SK-N-SH treated with all-trans-retinoic acid at 6 μM for 48 hours (cell line): Measurements from ENCODE around the gene FEN1.

ENCODE experiments used
- ATAC-seq: fragments of 200-7000 bp; cut with Tn5 transposase; 3 replicates; pipeline ENCODE4 v1.9.1; 2020; ENCODE audit warnings: mild to moderate bottlenecking, moderate library complexity
- ARNTL ChIP-seq: fragments of 450-650 bp; formaldehyde crosslinking; IDR thresholded peaks from 2 replicates; pipeline ENCODE4 v1.5.0; 2020; ENCODE audit warnings: low read depth, mild to moderate bottlenecking, moderate library complexity, borderline replicate concordance
- CSDC2 ChIP-seq: fragments of 250-450 bp; sonication (Bioruptor Pico); IDR thresholded peaks from 2 replicates; pipeline ENCODE4 v1.5.0; 2020; ENCODE audit warnings: mild to moderate bottlenecking, moderate library complexity
- GLIS3 ChIP-seq: fragments of 250-450 bp; sonication (Bioruptor Pico); IDR thresholded peaks from 2 replicates; pipeline ENCODE4 v1.5.0; 2020; ENCODE audit warnings: mild to moderate bottlenecking, moderate library complexity
- OSR1 ChIP-seq: fragments of 250-450 bp; sonication (Bioruptor Pico); IDR thresholded peaks from 2 replicates; pipeline ENCODE4 v1.8.0; 2022; ENCODE audit warnings: moderate library complexity, mild to moderate bottlenecking, inconsistent platforms
- PPARA ChIP-seq: fragments of 250-450 bp; sonication (Bioruptor Pico); IDR thresholded peaks from 2 replicates; pipeline ENCODE4 v1.5.0; 2020; ENCODE audit warnings: mild to moderate bottlenecking, borderline replicate concordance
- RARB ChIP-seq: fragments of 250-450 bp; sonication (Bioruptor Pico); IDR thresholded peaks from 2 replicates; pipeline ENCODE4 v1.8.0; 2021; ENCODE audit warnings: mild to moderate bottlenecking, moderate library complexity
- SNAI2 ChIP-seq: fragments of 250-450 bp; sonication (Bioruptor Pico); IDR thresholded peaks from 2 replicates; pipeline ENCODE4 v1.5.0; 2020; ENCODE audit warnings: mild to moderate bottlenecking, moderate library complexity
- TCF4 ChIP-seq: fragments of 250-450 bp; sonication (Bioruptor Pico); IDR thresholded peaks from 2 replicates; pipeline ENCODE4 v1.8.0; 2021; ENCODE audit warnings: mild to moderate bottlenecking, moderate library complexity, borderline replicate concordance
- ZC3H10 ChIP-seq: fragments of 250-450 bp; sonication (Bioruptor Pico); IDR thresholded peaks from 2 replicates; pipeline ENCODE4 v1.5.1; 2021; ENCODE audit warnings: mild to moderate bottlenecking, moderate library complexity
- ZFP3 ChIP-seq: fragments of 250-450 bp; sonication (Bioruptor Pico); IDR thresholded peaks from 2 replicates; pipeline ENCODE4 v1.5.0; 2020; ENCODE audit warnings: mild to moderate bottlenecking, moderate library complexity
- ZNF565 ChIP-seq: fragments of 450-650 bp; formaldehyde crosslinking; conservative IDR thresholded peaks from 2 replicates; pipeline ENCODE4 v1.5.0; 2020; ENCODE audit warnings: low read depth, mild to moderate bottlenecking, moderate library complexity
- ZNF8 ChIP-seq: fragments of 450-650 bp; formaldehyde crosslinking; IDR thresholded peaks from 2 replicates; pipeline ENCODE4 v1.5.0; 2020; ENCODE audit warnings: mild to moderate bottlenecking, moderate library complexity
- TF ChIP-seq, protein P1 (sequence below): fragments of 250-450 bp; sonication (Bioruptor Pico); IDR thresholded peaks from 2 replicates; pipeline ENCODE4 v1.5.0; 2020; ENCODE audit warnings: mild to moderate bottlenecking, moderate library complexity
- TF ChIP-seq, protein P2 (sequence below): fragments of 250-450 bp; sonication (Bioruptor Pico); IDR thresholded peaks from 2 replicates; pipeline ENCODE4 v1.5.1; 2021; ENCODE audit warnings: mild to moderate bottlenecking, moderate library complexity
- TF ChIP-seq, protein P3 (sequence below): fragments of 250-450 bp; sonication (Bioruptor Pico); IDR thresholded peaks from 2 replicates; pipeline ENCODE4 v1.8.0; 2020; ENCODE audit warnings: mild to moderate bottlenecking, moderate library complexity, borderline replicate concordance
- TF ChIP-seq, protein P4 (sequence below): fragments of 250-450 bp; sonication (Bioruptor Pico); IDR thresholded peaks from 2 replicates; pipeline ENCODE4 v1.8.0; 2021; ENCODE audit warnings: low read depth, mild to moderate bottlenecking, moderate library complexity, borderline replicate concordance

FEN1 gene

DNA sequence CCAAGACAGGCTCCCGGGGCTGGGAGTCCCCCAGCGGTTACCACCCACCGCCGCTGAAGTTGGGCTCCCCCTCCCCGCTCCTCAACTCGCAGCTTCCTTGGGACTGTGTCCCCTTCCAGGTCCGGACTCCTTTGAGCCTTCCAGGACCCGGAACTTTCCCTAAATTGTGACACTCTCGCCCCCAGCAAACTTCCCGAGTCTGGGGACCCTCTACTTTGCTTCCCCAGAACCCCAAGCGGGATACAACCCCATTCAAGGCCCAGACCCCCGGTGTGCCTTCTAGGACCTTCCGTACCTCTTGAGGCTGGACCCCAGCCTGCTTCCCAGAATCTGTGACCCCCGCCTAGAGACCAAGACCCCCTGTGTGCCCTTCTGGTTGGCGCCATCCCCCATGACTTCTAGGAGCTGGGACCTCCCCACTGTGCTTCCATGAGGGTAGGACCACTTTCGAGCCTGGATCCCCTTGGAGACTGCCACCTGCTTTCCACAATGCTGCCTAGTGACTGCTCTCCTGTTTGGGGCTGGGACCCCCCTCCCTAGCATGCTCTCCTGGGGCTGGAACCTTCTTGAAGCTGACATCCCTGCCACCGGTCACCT lies 39.7 kb upstream of the FEN1 start (continued):
- TF ChIP-seq, protein P1, sequence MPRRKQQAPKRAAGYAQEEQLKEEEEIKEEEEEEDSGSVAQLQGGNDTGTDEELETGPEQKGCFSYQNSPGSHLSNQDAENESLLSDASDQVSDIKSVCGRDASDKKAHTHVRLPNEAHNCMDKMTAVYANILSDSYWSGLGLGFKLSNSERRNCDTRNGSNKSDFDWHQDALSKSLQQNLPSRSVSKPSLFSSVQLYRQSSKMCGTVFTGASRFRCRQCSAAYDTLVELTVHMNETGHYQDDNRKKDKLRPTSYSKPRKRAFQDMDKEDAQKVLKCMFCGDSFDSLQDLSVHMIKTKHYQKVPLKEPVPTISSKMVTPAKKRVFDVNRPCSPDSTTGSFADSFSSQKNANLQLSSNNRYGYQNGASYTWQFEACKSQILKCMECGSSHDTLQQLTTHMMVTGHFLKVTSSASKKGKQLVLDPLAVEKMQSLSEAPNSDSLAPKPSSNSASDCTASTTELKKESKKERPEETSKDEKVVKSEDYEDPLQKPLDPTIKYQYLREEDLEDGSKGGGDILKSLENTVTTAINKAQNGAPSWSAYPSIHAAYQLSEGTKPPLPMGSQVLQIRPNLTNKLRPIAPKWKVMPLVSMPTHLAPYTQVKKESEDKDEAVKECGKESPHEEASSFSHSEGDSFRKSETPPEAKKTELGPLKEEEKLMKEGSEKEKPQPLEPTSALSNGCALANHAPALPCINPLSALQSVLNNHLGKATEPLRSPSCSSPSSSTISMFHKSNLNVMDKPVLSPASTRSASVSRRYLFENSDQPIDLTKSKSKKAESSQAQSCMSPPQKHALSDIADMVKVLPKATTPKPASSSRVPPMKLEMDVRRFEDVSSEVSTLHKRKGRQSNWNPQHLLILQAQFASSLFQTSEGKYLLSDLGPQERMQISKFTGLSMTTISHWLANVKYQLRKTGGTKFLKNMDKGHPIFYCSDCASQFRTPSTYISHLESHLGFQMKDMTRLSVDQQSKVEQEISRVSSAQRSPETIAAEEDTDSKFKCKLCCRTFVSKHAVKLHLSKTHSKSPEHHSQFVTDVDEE (CRISPR knock-in tag) = no peak

DNA sequence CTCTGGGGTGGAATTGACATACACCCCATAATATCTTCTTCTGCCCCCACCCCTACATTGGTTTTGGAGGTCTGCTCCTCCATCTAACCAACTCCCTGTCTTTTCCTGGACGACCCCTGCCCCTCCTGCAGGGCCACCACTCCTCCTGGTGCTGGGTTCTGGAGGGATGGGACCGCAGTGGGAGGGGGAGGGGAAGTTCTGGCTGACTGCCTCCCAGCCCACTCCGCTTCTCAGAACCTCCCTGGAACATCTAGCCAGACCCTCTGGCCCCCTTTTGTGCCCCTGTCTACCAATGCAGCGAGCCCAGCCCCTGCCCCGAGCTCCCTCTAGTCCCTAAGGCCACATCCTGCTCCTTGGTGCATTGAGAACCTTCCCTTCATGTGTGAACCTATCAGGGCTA lies 39.0 kb upstream of the FEN1 start:
- ATAC-seq = no peak
- TF ChIP-seq ZNF8 = no peak
- no peak for TF ChIP-seq PPARA (CRISPR knock-in tag)
- TF ChIP-seq, protein P2, sequence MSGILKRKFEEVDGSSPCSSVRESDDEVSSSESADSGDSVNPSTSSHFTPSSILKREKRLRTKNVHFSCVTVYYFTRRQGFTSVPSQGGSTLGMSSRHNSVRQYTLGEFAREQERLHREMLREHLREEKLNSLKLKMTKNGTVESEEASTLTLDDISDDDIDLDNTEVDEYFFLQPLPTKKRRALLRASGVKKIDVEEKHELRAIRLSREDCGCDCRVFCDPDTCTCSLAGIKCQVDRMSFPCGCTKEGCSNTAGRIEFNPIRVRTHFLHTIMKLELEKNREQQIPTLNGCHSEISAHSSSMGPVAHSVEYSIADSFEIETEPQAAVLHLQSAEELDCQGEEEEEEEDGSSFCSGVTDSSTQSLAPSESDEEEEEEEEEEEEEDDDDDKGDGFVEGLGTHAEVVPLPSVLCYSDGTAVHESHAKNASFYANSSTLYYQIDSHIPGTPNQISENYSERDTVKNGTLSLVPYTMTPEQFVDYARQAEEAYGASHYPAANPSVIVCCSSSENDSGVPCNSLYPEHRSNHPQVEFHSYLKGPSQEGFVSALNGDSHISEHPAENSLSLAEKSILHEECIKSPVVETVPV (CRISPR knock-in tag) = no peak
- TF ChIP-seq RARB (CRISPR knock-in tag) = no peak
- no peak for TF ChIP-seq ARNTL (CRISPR knock-in tag)
- TF ChIP-seq, protein P3, sequence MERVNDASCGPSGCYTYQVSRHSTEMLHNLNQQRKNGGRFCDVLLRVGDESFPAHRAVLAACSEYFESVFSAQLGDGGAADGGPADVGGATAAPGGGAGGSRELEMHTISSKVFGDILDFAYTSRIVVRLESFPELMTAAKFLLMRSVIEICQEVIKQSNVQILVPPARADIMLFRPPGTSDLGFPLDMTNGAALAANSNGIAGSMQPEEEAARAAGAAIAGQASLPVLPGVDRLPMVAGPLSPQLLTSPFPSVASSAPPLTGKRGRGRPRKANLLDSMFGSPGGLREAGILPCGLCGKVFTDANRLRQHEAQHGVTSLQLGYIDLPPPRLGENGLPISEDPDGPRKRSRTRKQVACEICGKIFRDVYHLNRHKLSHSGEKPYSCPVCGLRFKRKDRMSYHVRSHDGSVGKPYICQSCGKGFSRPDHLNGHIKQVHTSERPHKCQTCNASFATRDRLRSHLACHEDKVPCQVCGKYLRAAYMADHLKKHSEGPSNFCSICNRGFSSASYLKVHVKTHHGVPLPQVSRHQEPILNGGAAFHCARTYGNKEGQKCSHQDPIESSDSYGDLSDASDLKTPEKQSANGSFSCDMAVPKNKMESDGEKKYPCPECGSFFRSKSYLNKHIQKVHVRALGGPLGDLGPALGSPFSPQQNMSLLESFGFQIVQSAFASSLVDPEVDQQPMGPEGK = no peak
- TF ChIP-seq ZC3H10 (CRISPR knock-in tag) = no peak
- no peak for TF ChIP-seq CSDC2 (CRISPR knock-in tag)
- TF ChIP-seq TCF4 (CRISPR knock-in tag) = no peak
- TF ChIP-seq, protein P1 (CRISPR knock-in tag) = no peak

DNA sequence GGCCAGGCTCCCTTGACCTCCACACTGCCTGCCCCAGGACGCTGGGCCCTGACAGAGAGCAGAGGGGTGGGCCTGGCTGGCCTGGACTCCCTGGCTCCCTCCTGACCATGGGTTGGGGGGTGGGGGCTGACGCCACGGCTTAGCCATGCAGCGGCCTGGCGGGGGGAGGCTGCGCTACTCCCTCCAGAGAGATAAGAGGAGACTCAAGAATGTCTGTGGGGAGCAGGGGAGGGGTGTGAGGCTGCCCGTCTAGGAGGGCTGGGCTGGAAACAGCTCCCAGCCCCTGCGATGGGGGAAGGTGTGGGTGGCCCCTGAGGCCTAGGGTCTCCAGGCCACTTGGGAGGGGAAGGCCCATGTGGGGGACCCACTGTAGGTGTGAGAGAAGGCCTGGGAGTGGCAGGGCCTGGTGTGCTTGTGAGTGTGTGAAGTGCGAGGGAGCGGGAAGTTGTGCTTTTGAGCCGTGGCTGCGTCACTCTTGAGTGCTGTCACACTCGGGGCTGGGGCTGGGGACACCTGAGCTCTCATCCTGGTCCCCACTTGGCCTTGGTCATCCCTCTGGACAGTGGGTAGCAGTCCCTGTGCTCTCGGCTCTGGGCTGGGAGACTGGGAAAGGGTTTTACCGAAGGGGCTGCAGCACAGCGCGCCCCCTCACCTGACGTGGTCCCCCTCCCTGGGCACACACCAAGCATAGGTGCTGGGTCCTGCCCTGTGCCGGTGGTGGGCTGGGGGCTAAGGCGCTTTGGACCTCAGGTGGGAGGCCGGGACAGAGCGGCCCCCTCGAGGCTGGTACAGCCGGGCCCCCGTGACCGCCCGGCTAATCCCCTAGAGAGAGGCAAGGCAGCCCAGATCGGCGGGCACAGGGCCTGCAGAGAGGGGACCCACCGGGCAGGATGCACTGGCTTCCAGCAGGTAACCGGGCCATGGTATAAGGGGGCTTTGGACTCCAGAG lies 37.9 kb upstream of the FEN1 start:
- no peak for ATAC-seq
- TF ChIP-seq, protein P3 = no peak
- TF ChIP-seq ZFP3 (CRISPR knock-in tag) (no peak), PPARA (CRISPR knock-in tag) (no peak), ZNF565 (no peak), RARB (CRISPR knock-in tag) (no peak), ZC3H10 (CRISPR knock-in tag) (no peak), OSR1 (CRISPR knock-in tag) (no peak), CSDC2 (CRISPR knock-in tag) (no peak), SNAI2 (CRISPR knock-in tag) (no peak), ZNF8 (no peak), GLIS3 (no peak), TCF4 (CRISPR knock-in tag) (no peak)
- TF ChIP-seq, protein P2 (CRISPR knock-in tag) = no peak
- TF ChIP-seq, protein P1 (CRISPR knock-in tag) = no peak
- TF ChIP-seq, protein P4, sequence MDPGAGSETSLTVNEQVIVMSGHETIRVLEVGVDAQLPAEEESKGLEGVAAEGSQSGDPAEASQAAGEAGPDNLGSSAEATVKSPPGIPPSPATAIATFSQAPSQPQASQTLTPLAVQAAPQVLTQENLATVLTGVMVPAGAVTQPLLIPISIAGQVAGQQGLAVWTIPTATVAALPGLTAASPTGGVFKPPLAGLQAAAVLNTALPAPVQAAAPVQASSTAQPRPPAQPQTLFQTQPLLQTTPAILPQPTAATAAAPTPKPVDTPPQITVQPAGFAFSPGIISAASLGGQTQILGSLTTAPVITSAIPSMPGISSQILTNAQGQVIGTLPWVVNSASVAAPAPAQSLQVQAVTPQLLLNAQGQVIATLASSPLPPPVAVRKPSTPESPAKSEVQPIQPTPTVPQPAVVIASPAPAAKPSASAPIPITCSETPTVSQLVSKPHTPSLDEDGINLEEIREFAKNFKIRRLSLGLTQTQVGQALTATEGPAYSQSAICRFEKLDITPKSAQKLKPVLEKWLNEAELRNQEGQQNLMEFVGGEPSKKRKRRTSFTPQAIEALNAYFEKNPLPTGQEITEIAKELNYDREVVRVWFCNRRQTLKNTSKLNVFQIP (CRISPR knock-in tag) = no peak
